ENCODE results near the gene TRMT11.

DNA sequence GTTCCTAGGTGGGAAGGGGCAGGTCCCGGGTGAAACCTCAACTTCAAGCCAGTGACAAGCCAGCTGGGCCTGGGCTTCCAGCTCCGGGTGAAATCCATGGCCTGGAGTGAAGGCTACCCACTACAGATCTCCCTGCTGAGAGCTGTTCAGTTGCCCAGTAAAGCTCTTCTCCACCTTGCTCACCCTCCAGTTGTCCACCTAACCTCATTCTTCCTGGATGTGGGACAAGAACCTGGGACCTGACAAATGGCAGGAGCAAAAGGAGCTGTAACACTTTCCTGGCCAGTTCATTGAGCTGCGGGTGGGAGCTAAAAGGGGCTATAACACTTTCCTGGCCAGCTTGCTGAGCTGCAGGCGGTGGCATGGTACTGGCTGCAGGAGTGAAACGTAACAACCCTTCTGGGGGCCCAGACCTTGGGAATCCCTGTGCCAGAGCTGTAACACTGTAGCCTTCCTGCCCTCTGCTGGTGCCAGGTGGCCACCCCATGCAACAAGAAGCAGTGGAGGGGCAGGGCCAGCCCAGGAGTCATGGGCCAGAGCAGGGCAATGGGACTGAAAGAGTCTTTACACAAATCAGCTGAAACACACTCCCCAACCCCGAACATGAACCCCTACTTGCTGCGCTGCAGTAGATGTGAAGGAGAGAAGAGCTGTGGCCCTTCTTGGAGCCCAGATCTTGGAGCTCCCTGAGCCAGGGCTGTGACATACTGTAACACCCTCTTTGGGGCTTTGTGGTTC lies 33.4 kb upstream of the TRMT11 start:
- TF ChIP-seq POLR2A (IDR thresholded peaks at IDR 0.05; ENCODE audit: low read depth, low read length) (no peak), POLR2AphosphoS5 (IDR thresholded peaks at IDR 0.05; ENCODE audit: low read depth, low read length) (no peak)

All from GM12891 (cell line).